Endothelial cell of umbilical vein (primary cell): ENCODE data around the gene CABCOCO1.

Experiments used
- CTCF ChIP-seq, 2 donors: IDR thresholded peaks; 1 replicate in 1 of 2; 2 replicates in 1 of 2; pipeline ENCODE4 v1.5.1; 2011; ENCODE audit warnings: low read length in 2 of 2, mild to moderate bottlenecking in 2 of 2, moderate library complexity in 2 of 2, control low read depth in 1 of 2, inconsistent platforms in 1 of 2, low read depth in 1 of 2; ENCODE audit not compliant: insufficient read depth in 1 of 2; ENCODE audit errors: extremely low read depth in 1 of 2
- JUN ChIP-seq: IDR thresholded peaks from 2 replicates; pipeline ENCODE4 v1.6.1; 2011; ENCODE audit warnings: borderline replicate concordance, low read depth; ENCODE audit not compliant: insufficient read length, insufficient read depth
- POLR2A ChIP-seq: IDR thresholded peaks from 2 replicates; pipeline ENCODE4 v1.6.1; 2012; ENCODE audit warnings: low read depth, mild to moderate bottlenecking, control low read depth, low read length

- no peak for TF ChIP-seq CTCF (IDR thresholded peaks at IDR 0.05; ENCODE audit: extremely low read depth in 1 of 2, insufficient read depth in 1 of 2, low read depth in 1 of 2, low read length in 2 of 2)
- no peak for TF ChIP-seq JUN
- TF ChIP-seq POLR2A: no peak
Measured at GRCh38 chr10:61616611-61617010, 46.1 kb upstream of the CABCOCO1 start.
